ENCODE data around the gene ONECUT3. TPM values are rescaled to one million over a fixed set of nuclear protein-coding genes. Genes with fewer than 3 reads are reported as not detected.

The ONECUT3 gene
- total and polyA plus RNA-seq, 9 of the 15 experiments (the other 6 are each of a cell fraction or from before 2014, with no cell fraction given): not detected

DNA sequence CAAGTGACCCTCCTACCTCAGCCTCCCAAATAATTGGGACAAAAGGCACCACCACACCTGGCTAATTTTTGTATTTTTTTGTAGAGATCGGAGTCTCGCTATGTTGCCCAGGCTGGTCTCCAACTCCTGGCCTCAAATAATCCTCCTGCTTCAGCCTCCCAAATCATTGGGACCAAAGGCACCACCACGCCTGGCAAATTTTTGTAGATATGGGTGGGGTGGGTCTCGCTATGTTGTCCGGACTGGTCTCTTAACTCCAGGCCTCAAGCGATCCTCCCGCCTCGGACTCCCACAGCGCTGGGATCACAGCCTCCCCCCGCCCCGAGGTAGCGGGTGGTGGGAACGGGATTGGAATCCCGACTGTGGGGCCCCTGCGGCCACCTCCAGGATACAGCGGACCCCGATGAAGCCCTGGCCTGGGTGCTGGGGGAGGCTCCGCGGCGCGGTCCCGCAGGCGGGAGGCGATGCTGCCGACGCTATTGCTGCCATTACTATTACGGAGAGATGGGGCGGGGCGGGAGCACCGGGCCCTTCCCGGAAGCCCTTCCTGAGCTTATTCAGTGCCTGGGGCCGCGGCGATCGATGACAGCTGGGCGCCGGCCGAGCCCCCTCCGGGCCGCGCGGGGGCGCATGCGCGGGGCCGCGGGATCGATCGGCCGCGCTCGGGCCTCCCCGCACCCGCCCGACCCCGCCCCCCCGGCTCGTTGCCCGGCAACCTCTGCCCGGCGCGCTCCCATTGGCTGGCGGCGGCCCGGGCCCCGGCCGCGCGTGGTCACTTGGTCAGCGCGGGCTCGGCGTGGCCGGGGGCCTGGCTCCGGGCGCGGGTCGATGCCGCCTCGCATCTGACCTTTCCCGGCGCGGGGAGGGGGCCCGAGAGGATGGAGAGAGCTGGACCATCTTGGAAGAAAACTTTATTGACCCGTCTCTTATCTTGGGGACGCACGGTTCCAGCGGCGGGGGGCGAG lies 27.9 kb upstream of the ONECUT3 start (continued):
- no peak for TF ChIP-seq ATF2 (CRISPR knock-in tag; IDR thresholded peaks at IDR 0.05)
- TF ChIP-seq, protein P1, sequence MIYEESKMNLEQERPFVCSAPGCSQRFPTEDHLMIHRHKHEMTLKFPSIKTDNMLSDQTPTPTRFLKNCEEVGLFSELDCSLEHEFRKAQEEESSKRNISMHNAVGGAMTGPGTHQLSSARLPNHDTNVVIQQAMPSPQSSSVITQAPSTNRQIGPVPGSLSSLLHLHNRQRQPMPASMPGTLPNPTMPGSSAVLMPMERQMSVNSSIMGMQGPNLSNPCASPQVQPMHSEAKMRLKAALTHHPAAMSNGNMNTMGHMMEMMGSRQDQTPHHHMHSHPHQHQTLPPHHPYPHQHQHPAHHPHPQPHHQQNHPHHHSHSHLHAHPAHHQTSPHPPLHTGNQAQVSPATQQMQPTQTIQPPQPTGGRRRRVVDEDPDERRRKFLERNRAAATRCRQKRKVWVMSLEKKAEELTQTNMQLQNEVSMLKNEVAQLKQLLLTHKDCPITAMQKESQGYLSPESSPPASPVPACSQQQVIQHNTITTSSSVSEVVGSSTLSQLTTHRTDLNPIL (CRISPR knock-in tag; IDR thresholded peaks at IDR 0.05): no peak
- no peak for TF ChIP-seq ZNF316 (IDR thresholded peaks at IDR 0.05)
- TF ChIP-seq SMARCA5 (IDR thresholded peaks at IDR 0.05): 0 out of 2 replicates have a peak, but pooled peaks have one; percentile 22
- TF ChIP-seq ZFX (CRISPR knock-in tag; IDR thresholded peaks at IDR 0.05): peak; percentile 55
- TF ChIP-seq CTCF (IDR thresholded peaks at IDR 0.05 in 2 of 3, conservative IDR thresholded peaks at IDR 0.05 in 1 of 3; ENCODE audit: insufficient read depth in 2 of 3, low read depth in 1 of 3, low read length in 3 of 3): no peak
- TF ChIP-seq ZNF143 (CRISPR knock-in tag; IDR thresholded peaks at IDR 0.05): no peak
- no peak for TF ChIP-seq TSC22D4 (tag; IDR thresholded peaks at IDR 0.05)
- TF ChIP-seq ZBTB11 (CRISPR knock-in tag; IDR thresholded peaks at IDR 0.05): 0 out of 6 replicates have a peak, but pooled peaks of 1 of the 3 experiments have one; percentile 29
- TF ChIP-seq HMGN3 (IDR thresholded peaks at IDR 0.05; ENCODE audit: borderline replicate concordance, extremely low read depth, insufficient read length, low read depth, low read length): peak; percentile 57
- TF ChIP-seq ESRRA (IDR thresholded peaks at IDR 0.05; ENCODE audit: borderline replicate concordance, low read depth): 0 out of 2 replicates have a peak, but pooled peaks have one; percentile 16
- no peak for TF ChIP-seq XRCC3 (IDR thresholded peaks at IDR 0.05)
- TF ChIP-seq RB1 (IDR thresholded peaks at IDR 0.05; ENCODE audit: low read depth): peak; percentile 61
- TF ChIP-seq KLF16 (IDR thresholded peaks at IDR 0.05): no peak
